HFFc6 (cell line): ENCODE data around the gene ASB1. TPM values are rescaled to one million over a fixed set of nuclear protein-coding genes. Genes with fewer than 3 reads are reported as not detected.
A peak's percentile ranks its signal among the peaks of the same experiment; 100 is the strongest.

Experiments used
- DNase-seq: peaks from one replicate; pipeline ENCODE4 v3.0.0-alpha.2; 2018
- H3K27ac Mint-ChIP-seq: 2 replicates; pipeline ENCODE4 v1.8.0; 2020; ENCODE audit warnings: mild to moderate bottlenecking, mixed read lengths
- H3K27me3 Mint-ChIP-seq: 2 replicates; pipeline ENCODE4 v1.8.0; 2021; ENCODE audit warnings: mild to moderate bottlenecking, moderate library complexity, mixed read lengths; ENCODE audit not compliant: insufficient read depth
- H3K36me3 Mint-ChIP-seq: 2 replicates; pipeline ENCODE4 v1.8.0; 2021; ENCODE audit warnings: low read depth, mixed read lengths
- H3K4me1 Mint-ChIP-seq: 2 replicates; pipeline ENCODE4 v1.8.0; 2020; ENCODE audit warnings: low read depth, mixed read lengths
- H3K4me3 Mint-ChIP-seq: 2 replicates; pipeline ENCODE4 v1.8.0; 2020; ENCODE audit warnings: mild to moderate bottlenecking, moderate library complexity, mixed read lengths
- H3K9me3 Mint-ChIP-seq: 2 replicates; pipeline ENCODE4 v1.8.0; 2020; ENCODE audit warnings: mild to moderate bottlenecking, mixed read lengths
- CTCF ChIP-seq: fragments of 200-600 bp; sonication (generic); IDR thresholded peaks from 2 replicates; pipeline ENCODE4 v1.5.0; 2021; ENCODE audit warnings: antibody characterized with exemption, mild to moderate bottlenecking
- total RNA-seq, 6 experiments: library from RNA; stranded (reverse); fragmentation: NEBNext Ultra II Directional; extraction: Animal tissue kit (Norgen Biotek cat#: 25700); gene quantifications; 2 replicates in 1 of 6; 3 replicates in 5 of 6; pipeline ENCODE4 v1.2.3, GENCODE V29; 2021

The ASB1 gene
- total RNA-seq, 6 experiments from 2014 or later, result 56.0 to 77.5 (median 74.4) TPM

- H3K36me3 Mint-ChIP-seq, result peaks cover 77% of the 10 kb centered on the region
- H3K9me3 Mint-ChIP-seq, result no peaks in the 10 kb centered on the region
- H3K4me1 Mint-ChIP-seq, result peaks cover 64% of the 10 kb centered on the region
- no peak for TF ChIP-seq CTCF
- H3K4me3 Mint-ChIP-seq, result no peak overlapping the region
- no peaks in the 10 kb centered on the region; the same call in 1 of the 2 replicates for H3K27me3 Mint-ChIP-seq
- DNase-seq, result no peak
- no peak overlapping the region for H3K27ac Mint-ChIP-seq
Measured at GRCh38 chr2:238445409-238446190, 18.9 kb downstream of the ASB1 start.

- no peak for TF ChIP-seq CTCF
- DNase-seq, result no peak
- Mint-ChIP-seq H3K27ac (no peak overlapping the region), H3K9me3 (no peaks in the 10 kb centered on the region), H3K36me3 (peaks cover 78% of the 10 kb centered on the region), H3K4me3 (no peak overlapping the region), H3K27me3 (no peaks in the 10 kb centered on the region; the same call in 1 of the 2 replicates), H3K4me1 (peaks cover 57% of the 10 kb centered on the region)
Measured at GRCh38 chr2:238446371-238446770, 19.6 kb downstream of the ASB1 start.

- TF ChIP-seq CTCF, result no peak
- no peaks in the 10 kb centered on the region; the same call in 1 of the 2 replicates for H3K27me3 Mint-ChIP-seq
- H3K27ac Mint-ChIP-seq, result peak overlapping the region; percentile 53
- DNase-seq, result no peak
- peaks cover 37% of the 10 kb centered on the region for H3K4me1 Mint-ChIP-seq
- H3K9me3 Mint-ChIP-seq, result no peaks in the 10 kb centered on the region
- peaks cover 78% of the 10 kb centered on the region for H3K36me3 Mint-ChIP-seq
- H3K4me3 Mint-ChIP-seq, result no peak overlapping the region
Measured at GRCh38 chr2:238448031-238448955, 21.6 kb downstream of the ASB1 start.

GRCh38 chr2:238449241-238449640 is 22.5 kb downstream of the ASB1 start:
- Mint-ChIP-seq H3K27me3 (no peaks in the 10 kb centered on the region; the same call in 1 of the 2 replicates), H3K36me3 (peaks cover 74% of the 10 kb centered on the region), H3K4me3 (no peak overlapping the region), H3K9me3 (no peaks in the 10 kb centered on the region), H3K4me1 (peaks cover 28% of the 10 kb centered on the region), H3K27ac (no peak overlapping the region)
- no peak for TF ChIP-seq CTCF
- no peak for DNase-seq

GRCh38 chr2:238449909-238450417 is 23.2 kb downstream of the ASB1 start:
- Mint-ChIP-seq H3K4me1 (peaks cover 24% of the 10 kb centered on the region), H3K27ac (peak overlapping the region; percentile 59; the same call in 1 of the 2 replicates), H3K4me3 (no peak overlapping the region), H3K36me3 (peaks cover 67% of the 10 kb centered on the region), H3K9me3 (no peaks in the 10 kb centered on the region), H3K27me3 (no peaks in the 10 kb centered on the region; the same call in 1 of the 2 replicates)
- TF ChIP-seq CTCF, result no peak
- DNase-seq, result peak; percentile 35
